HEK293 (cell line): ENCODE measurements around the gene MYO1C.
A peak's percentile ranks its signal among the peaks of the same experiment; 100 is the strongest.

Experiments
- CTCF ChIA-PET: fragments of 350-600 bp; formaldehyde crosslinking; extraction: SDS; loops from one replicate; lab custom pipeline; 2021; ENCODE audit warnings: antibody characterized with exemption; lab: Yijun Ruan, JAX
- POLR2A ChIA-PET: fragments of 300-600 bp; formaldehyde crosslinking; extraction: SDS; loops from one replicate; lab custom pipeline; 2020; ENCODE audit warnings: antibody characterized with exemption, inconsistent platforms; lab: Yijun Ruan, JAX
- H3K27ac ChIP-seq: fragments of 200-500 bp; sonication (Bioruptor generic); 2 replicates; pipeline ENCODE4 v1.5.1; 2014; ENCODE audit warnings: low read depth, low read length, control low read depth, inconsistent platforms; ENCODE audit errors: extremely low read depth
- H3K36me3 ChIP-seq, 2 experiments: fragments of 200-500 bp in 1 of 2; sonication (Bioruptor generic) in 1 of 2; 1 replicate in 1 of 2; 2 replicates in 1 of 2; pipeline ENCODE4 v1.5.1; 2014 to 2017; ENCODE audit warnings: inconsistent platforms in 2 of 2, low read length in 2 of 2; ENCODE audit not compliant: control insufficient read depth in 2 of 2, insufficient read depth in 1 of 2
- H3K4me1 ChIP-seq: fragments of 200-500 bp; sonication (Bioruptor generic); 2 replicates; pipeline ENCODE4 v1.5.1; 2014; ENCODE audit warnings: mild to moderate bottlenecking, low read length, inconsistent platforms; ENCODE audit not compliant: control insufficient read depth, insufficient read depth
- H3K4me3 ChIP-seq: 2 replicates; pipeline ENCODE4 v1.5.1; 2011; ENCODE audit warnings: low read depth, mild to moderate bottlenecking, control low read depth, low read length, moderate library complexity
- H3K9me3 ChIP-seq: fragments of 200-500 bp; sonication (Bioruptor generic); 2 replicates; pipeline ENCODE4 v1.5.1; 2014; ENCODE audit warnings: low read depth, low read length, inconsistent platforms; ENCODE audit not compliant: control insufficient read depth, insufficient read depth
- EGR2 ChIP-seq: fragments of 450-650 bp; formaldehyde crosslinking; IDR thresholded peaks from 2 replicates; pipeline ENCODE4 v1.5.1; 2016; ENCODE audit warnings: low read depth, missing biosample characterization, missing genetic modification characterization
- GLIS2 ChIP-seq: fragments of 450-650 bp; formaldehyde crosslinking; IDR thresholded peaks from 2 replicates; pipeline ENCODE4 v1.5.1; 2016; ENCODE audit warnings: missing biosample characterization, missing genetic modification characterization
- IKZF3 ChIP-seq: fragments of 450-650 bp; IDR thresholded peaks from 2 replicates; pipeline ENCODE4 v1.5.0; 2018; ENCODE audit warnings: missing biosample characterization, mild to moderate bottlenecking, missing genetic modification characterization, moderate library complexity
- ZBTB8A ChIP-seq: fragments of 450-650 bp; formaldehyde crosslinking; IDR thresholded peaks from 2 replicates; pipeline ENCODE4 v1.5.1; 2016; ENCODE audit warnings: missing biosample characterization, missing genetic modification characterization
- ZEB2 ChIP-seq: fragments of 450-650 bp; formaldehyde crosslinking; IDR thresholded peaks from 2 replicates; pipeline ENCODE4 v1.5.1; 2016; ENCODE audit warnings: missing biosample characterization, missing genetic modification characterization
- ZFHX2 ChIP-seq: fragments of 450-650 bp; formaldehyde crosslinking; conservative IDR thresholded peaks from 2 replicates; pipeline ENCODE4 v1.5.1; 2016; ENCODE audit warnings: missing biosample characterization, missing genetic modification characterization
- ZNF114 ChIP-seq: fragments of 450-650 bp; formaldehyde crosslinking; IDR thresholded peaks from 2 replicates; pipeline ENCODE4 v1.5.0; 2017; ENCODE audit warnings: missing biosample characterization, missing genetic modification characterization
- ZNF138 ChIP-seq: fragments of 450-650 bp; formaldehyde crosslinking; IDR thresholded peaks from 2 replicates; pipeline ENCODE4 v1.5.1; 2016; ENCODE audit warnings: missing biosample characterization, missing genetic modification characterization, borderline replicate concordance
- ZNF148 ChIP-seq: fragments of 450-650 bp; formaldehyde crosslinking; IDR thresholded peaks from 2 replicates; pipeline ENCODE4 v1.5.0; 2017; ENCODE audit warnings: missing biosample characterization, missing genetic modification characterization, borderline replicate concordance
- ZNF302 ChIP-seq: fragments of 450-650 bp; formaldehyde crosslinking; IDR thresholded peaks from 2 replicates; pipeline ENCODE4 v1.5.1; 2016; ENCODE audit warnings: missing biosample characterization, missing genetic modification characterization, low read depth
- ZNF350 ChIP-seq: fragments of 450-650 bp; formaldehyde crosslinking; IDR thresholded peaks from 2 replicates; pipeline ENCODE4 v1.5.0; 2017; ENCODE audit warnings: missing biosample characterization, mild to moderate bottlenecking, missing genetic modification characterization
- ZNF37A ChIP-seq: fragments of 450-650 bp; IDR thresholded peaks from 2 replicates; pipeline ENCODE4 v1.5.1; 2018; ENCODE audit warnings: missing biosample characterization, missing genetic modification characterization
- ZNF473 ChIP-seq: fragments of 450-650 bp; formaldehyde crosslinking; IDR thresholded peaks from 2 replicates; pipeline ENCODE4 v1.5.1; 2017; ENCODE audit warnings: missing biosample characterization, missing genetic modification characterization
- ZNF48 ChIP-seq: fragments of 450-650 bp; formaldehyde crosslinking; IDR thresholded peaks from 2 replicates; pipeline ENCODE4 v1.5.1; 2016; ENCODE audit warnings: missing biosample characterization, missing genetic modification characterization
- ZNF580 ChIP-seq: fragments of 450-650 bp; formaldehyde crosslinking; IDR thresholded peaks from 2 replicates; pipeline ENCODE4 v1.5.1; 2016; ENCODE audit warnings: missing biosample characterization, missing genetic modification characterization
- ZNF596 ChIP-seq: fragments of 450-650 bp; IDR thresholded peaks from 2 replicates; pipeline ENCODE4 v1.5.0; 2018; ENCODE audit warnings: missing biosample characterization, mild to moderate bottlenecking, missing genetic modification characterization, moderate library complexity
- ZNF639 ChIP-seq: fragments of 450-650 bp; formaldehyde crosslinking; IDR thresholded peaks from 2 replicates; pipeline ENCODE4 v1.5.1; 2016; ENCODE audit warnings: missing biosample characterization, missing genetic modification characterization
- ZNF677 ChIP-seq: fragments of 450-650 bp; IDR thresholded peaks from 2 replicates; pipeline ENCODE4 v1.5.0; 2018; ENCODE audit warnings: missing biosample characterization, mild to moderate bottlenecking, missing genetic modification characterization, moderate library complexity
- ZNF701 ChIP-seq: fragments of 450-650 bp; formaldehyde crosslinking; IDR thresholded peaks from 2 replicates; pipeline ENCODE4 v1.5.1; 2016; ENCODE audit warnings: missing biosample characterization, missing genetic modification characterization
- TF ChIP-seq, protein P1 (sequence below): fragments of 450-650 bp; formaldehyde crosslinking; IDR thresholded peaks from 2 replicates; pipeline ENCODE4 v1.5.1; 2016; ENCODE audit warnings: missing biosample characterization, missing genetic modification characterization
- TF ChIP-seq, protein P2 (sequence below): fragments of 450-650 bp; formaldehyde crosslinking; IDR thresholded peaks from 2 replicates; pipeline ENCODE4 v1.5.1; 2016; ENCODE audit warnings: missing biosample characterization, missing genetic modification characterization

The MYO1C gene

GRCh38 chr17:1494736-1495253, 2.3 kb upstream of the MYO1C start:
- TF ChIP-seq ZNF639 (tag by site-specific recombination) (no peak), ZNF350 (tag by site-specific recombination) (no peak), ZNF580 (no peak), ZNF473 (tag by site-specific recombination) (no peak)
- TF ChIP-seq, all 188 proteins: peak for 0
- peaks cover 0 to 48% of the 10 kb centered on the region in 2 experiments; a peak in 2 of 3 replicates for H3K36me3 ChIP-seq
- no peak overlapping the region for H3K4me3 ChIP-seq
- H3K9me3 ChIP-seq: no peaks in the 10 kb centered on the region
- CTCF ChIA-PET: interaction anchor here (0.9 to 1.0 kb wide), 2 partner anchors 19 to 129 kb away, joined by 3 to 5 read pairs; no protein-coding TSS in a partner anchor
- 0 out of 2 replicates have a peak, but pooled peaks cover 3% of the 10 kb centered on the region for H3K4me1 ChIP-seq
- POLR2A ChIA-PET: interaction anchor here (0.7 to 3.9 kb wide), 6 partner anchors 8 to 95 kb away, joined by 3 to 11 read pairs (median 6); partner anchors contain the start of genes INPP5K and YWHAE
- H3K27ac ChIP-seq: no peak overlapping the region

DNA sequence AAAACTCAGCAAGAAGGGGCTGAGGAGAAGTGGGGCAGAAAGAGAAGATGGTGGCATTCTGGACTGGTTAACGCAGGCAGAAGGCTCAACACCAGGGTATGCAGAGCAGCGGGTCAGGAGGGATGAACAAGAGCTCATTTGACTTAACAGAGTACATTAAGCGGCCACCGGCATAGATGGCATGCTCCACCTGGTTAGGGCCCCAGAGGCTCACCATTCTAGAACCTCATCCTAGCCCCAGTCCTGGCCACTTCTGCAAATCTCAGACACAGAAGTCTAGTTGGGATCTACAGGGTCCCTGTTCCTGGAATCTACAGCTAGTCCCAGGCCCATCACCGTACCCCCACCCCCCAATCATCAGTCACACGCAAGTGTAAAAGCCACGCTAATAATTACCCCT, 1.7 kb upstream of the MYO1C start:
- H3K4me3 ChIP-seq: no peak overlapping the region
- no peak overlapping the region for H3K27ac ChIP-seq
- H3K4me1 ChIP-seq: 0 out of 2 replicates have a peak, but pooled peaks cover 3% of the 10 kb centered on the region
- CTCF ChIA-PET: interaction anchor here (0.9 to 1.0 kb wide), 2 partner anchors 19 to 129 kb away, joined by 3 to 5 read pairs; no protein-coding TSS in a partner anchor
- POLR2A ChIA-PET: interaction anchor here (0.7 to 2.1 kb wide), 2 partner anchors 8 to 22 kb away, joined by 3 to 8 read pairs; partner anchors contain the start of gene INPP5K
- TF ChIP-seq ZNF37A (no peak), ZNF148 (no peak), ZNF138 (tag by site-specific recombination) (no peak), ZNF114 (tag by site-specific recombination) (no peak), ZBTB8A (tag by site-specific recombination) (no peak), ZNF350 (tag by site-specific recombination) (no peak), ZNF677 (no peak)
- TF ChIP-seq, protein P1, sequence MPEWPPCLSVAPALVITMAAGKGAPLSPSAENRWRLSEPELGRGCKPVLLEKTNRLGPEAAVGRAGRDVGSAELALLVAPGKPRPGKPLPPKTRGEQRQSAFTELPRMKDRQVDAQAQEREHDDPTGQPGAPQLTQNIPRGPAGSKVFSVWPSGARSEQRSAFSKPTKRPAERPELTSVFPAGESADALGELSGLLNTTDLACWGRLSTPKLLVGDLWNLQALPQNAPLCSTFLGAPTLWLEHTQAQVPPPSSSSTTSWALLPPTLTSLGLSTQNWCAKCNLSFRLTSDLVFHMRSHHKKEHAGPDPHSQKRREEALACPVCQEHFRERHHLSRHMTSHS (tag by site-specific recombination): no peak
- peaks cover 0 to 45% of the 10 kb centered on the region in 2 experiments; a peak in 2 of 3 replicates for H3K36me3 ChIP-seq
- no peaks in the 10 kb centered on the region for H3K9me3 ChIP-seq

- POLR2A ChIA-PET: interaction anchor here (1.2 kb wide), 1 partner anchor 35 kb away, joined by 3 read pairs; no protein-coding TSS in a partner anchor
- TF ChIP-seq ZNF596: 0 out of 2 replicates have a peak, but pooled peaks have one; percentile 7
- peak; percentile 64 for TF ChIP-seq EGR2 (tag by site-specific recombination)
- no peak for TF ChIP-seq ZEB2 (tag by site-specific recombination)
- no peak for TF ChIP-seq ZNF701 (tag by site-specific recombination)
- no peak for TF ChIP-seq ZNF350 (tag by site-specific recombination)
- TF ChIP-seq, protein P2, sequence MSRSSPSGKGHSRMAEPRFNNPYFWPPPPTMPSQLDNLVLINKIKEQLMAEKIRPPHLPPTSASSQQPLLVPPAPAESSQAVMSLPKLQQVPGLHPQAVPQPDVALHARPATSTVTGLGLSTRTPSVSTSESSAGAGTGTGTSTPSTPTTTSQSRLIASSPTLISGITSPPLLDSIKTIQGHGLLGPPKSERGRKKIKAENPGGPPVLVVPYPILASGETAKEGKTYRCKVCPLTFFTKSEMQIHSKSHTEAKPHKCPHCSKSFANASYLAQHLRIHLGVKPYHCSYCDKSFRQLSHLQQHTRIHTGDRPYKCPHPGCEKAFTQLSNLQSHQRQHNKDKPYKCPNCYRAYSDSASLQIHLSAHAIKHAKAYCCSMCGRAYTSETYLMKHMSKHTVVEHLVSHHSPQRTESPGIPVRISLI (tag by site-specific recombination): no peak
- no peak for TF ChIP-seq ZNF302 (tag by site-specific recombination)
- peak; percentile 62 for TF ChIP-seq ZFHX2 (tag by site-specific recombination)
- TF ChIP-seq IKZF3 (tag by site-specific recombination): 0 out of 2 replicates have a peak, but pooled peaks have one; percentile 21
- TF ChIP-seq GLIS2 (tag by site-specific recombination): peak; percentile 53
- TF ChIP-seq ZNF48 (tag by site-specific recombination): no peak
- TF ChIP-seq ZNF37A: no peak
- no peak for TF ChIP-seq ZNF639 (tag by site-specific recombination)
These were observed 950 bp upstream of the MYO1C start for GRCh38 chr17:1493291-1493980.

More at GRCh38 chr17:1493291-1493980, 950 bp upstream of the MYO1C start:
- no peak overlapping the region for H3K4me3 ChIP-seq
- peaks cover 3% of the 10 kb centered on the region; the same call in 1 of the 2 replicates for H3K4me1 ChIP-seq
- no peaks in the 10 kb centered on the region for H3K9me3 ChIP-seq
- peaks cover 0 to 41% of the 10 kb centered on the region in 2 experiments; a peak in 2 of 3 replicates for H3K36me3 ChIP-seq
- H3K27ac ChIP-seq: no peak overlapping the region
- CTCF ChIA-PET: interaction anchor here (2.0 kb wide), 1 partner anchor 128 kb away, joined by 5 read pairs; no protein-coding TSS in a partner anchor
